Renal cortex interstitium (tissue), 11 donors: ENCODE data around the gene PLVAP. TPM values are rescaled to one million over a fixed set of nuclear protein-coding genes. Genes with fewer than 3 reads are reported as not detected.

ENCODE experiments used
- DNase-seq, 11 donors: peaks; one replicate each; pipeline ENCODE4 v3.0.0-alpha.2; 2013; ENCODE audit warnings: low read depth in 9 of 11, low spot score in 4 of 11; ENCODE audit errors: extremely low read depth in 1 of 11
- polyA plus RNA-seq, 3 donors: library from polyadenylated mRNA; unstranded; fragments of 120-200 nt; gene quantifications; one replicate each; pipeline ENCODE4 v1.2.1, GENCODE V29; 2013; ENCODE audit not compliant: insufficient read length in 3 of 3

Gene PLVAP
- polyA plus RNA-seq, 3 donors = 142 to 223 (median 176) TPM

GRCh38 chr19:17340871-17341357, 36.2 kb downstream of the PLVAP start:
- no peak for DNase-seq

DNA sequence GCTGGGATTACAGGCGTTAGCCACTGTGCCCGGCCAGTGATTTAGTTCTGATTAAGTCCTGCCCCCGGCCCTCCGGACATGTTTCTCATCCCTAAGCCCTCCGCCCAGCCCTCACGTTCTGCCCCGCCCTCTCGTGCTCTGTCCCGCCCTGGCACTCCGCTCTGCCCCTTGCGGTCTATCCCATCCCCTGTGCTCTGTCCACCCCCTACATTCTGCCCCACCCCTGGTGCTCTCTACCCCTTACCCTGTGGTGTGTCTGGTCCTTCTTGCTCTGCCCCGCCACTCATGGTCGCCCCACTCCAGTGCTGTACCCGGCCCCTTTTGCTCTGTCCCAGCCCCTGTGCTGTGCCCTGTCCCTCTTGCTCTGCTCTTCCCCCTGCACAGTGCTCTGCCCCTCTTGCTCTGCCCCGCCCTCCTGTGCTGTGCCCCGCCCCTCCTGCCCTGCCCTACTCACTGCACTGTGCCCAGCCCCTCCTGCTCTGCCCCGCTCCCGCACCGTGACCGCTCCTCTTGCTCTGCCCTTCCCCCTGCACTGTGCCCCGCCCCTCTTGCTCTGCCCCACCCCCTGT, 36.8 kb downstream of the PLVAP start:
- no peak for DNase-seq

GRCh38 chr19:17339088-17339741, 37.9 kb downstream of the PLVAP start:
- no peak for DNase-seq

DNA sequence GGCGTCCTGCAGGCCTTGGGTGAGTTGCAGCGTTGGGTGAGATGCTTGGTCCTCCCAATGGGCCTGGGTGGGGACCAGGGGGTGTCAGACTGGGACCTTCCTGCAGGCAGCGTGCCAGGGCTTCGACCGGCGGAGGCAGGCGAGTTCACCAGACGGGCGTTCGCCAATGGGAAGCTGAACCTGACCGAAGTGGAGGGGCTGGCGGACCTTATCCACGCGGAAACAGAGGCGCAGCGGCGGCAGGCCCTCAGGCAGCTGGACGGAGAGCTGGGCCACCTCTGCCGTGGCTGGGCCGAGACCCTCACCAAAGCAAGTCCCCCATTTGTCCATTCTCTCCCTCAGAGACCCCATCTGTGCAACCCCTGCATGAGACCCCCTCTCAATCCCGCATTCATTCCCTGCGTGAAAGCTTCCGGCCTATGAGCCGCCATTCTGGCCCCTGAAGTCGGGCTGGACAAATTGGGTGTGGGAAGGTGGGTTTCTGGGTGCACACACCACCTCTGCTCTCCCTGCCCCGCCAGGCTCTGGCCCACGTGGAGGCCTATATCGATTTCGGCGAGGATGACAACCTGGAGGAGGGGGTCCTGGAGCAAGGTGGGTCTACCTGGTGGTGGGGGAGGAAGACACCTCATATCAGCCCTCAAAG, 38.6 kb downstream of the PLVAP start:
- DNase-seq = no peak

DNA sequence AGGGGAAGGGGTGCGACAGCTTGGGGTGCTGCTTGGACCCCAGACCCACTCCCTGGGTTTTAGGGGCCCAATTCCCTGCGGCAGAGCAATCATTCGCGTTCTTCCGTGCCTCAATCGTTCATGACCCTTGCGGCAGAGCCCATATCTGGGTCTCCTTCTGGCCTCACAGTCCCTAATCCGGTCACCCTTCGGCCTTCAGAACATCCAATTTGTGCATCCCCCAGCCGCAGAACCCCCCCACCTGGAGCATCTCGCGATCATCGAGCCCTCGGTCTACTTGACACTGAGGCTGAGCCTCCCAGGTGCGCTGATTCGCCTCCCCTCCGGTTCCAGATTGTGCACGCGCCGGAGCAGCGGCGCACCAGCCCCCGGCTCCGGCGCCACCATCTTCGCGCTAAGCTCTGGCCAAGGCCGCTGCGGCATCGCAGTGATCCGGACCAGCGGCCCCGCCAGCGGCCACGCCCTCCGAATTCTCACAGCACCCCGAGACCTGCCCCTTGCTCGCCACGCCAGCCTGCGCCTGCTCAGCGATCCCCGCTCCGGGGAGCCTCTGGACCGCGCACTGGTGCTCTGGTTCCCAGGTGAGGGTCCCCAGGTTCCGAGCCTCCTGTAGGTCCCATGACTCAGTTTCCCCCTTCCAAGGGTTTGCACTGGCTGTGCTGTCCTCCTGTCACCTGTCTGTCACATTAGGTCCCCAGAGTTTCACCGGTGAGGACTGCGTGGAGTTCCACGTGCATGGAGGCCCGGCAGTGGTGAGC, 39.3 kb downstream of the PLVAP start:
- DNase-seq = no peak

DNA sequence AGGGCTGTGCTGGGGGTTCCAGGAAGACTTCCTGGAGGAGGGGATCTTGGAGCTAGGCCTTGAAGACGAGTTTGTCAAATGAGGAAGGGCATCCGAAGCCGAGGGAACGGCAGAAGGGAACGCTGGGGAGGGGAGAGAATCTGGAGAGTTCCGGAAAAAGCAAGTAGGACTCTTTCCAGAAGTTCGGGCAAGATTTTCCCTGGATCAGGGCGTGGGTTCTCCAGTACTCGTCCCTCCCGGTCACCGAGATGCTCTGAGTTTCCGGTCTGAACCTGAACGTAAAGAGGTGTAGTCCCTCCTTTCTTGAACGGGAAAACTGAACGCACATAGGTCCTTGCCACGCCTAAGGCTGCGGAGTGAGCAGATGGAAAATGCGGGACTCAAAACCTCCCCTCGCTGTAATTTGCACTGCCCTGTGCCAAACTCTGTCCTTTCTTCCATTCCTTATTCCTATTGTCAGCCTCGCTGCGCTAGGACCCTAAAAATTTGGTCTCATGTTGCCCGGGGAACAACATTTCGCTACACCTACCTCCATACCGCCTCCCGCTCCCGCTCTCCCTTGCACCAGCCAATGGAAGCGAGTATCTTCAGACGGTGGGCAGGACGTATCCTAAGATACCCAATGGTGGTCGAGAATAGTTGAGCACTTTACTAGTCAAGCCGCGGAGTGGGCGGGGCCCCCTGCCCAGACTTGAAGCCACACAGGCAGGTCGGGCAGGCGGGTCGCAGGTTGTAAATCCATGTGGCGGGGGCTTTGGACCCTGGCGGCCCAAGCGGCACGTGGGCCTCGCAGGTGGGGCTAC, 40.1 kb downstream of the PLVAP start, which contains the start of gene GTPBP3:
TSS of gene GTPBP3 (plus strand) at position 682 of the 803 bp plus-strand sequence. CDS start at position 741, 59 bp downstream.
- peak; percentile 91 to 98 (median 95) for DNase-seq

GRCh38 chr19:17335575-17335974, 41.6 kb downstream of the PLVAP start:
- DNase-seq = no peak

DNA sequence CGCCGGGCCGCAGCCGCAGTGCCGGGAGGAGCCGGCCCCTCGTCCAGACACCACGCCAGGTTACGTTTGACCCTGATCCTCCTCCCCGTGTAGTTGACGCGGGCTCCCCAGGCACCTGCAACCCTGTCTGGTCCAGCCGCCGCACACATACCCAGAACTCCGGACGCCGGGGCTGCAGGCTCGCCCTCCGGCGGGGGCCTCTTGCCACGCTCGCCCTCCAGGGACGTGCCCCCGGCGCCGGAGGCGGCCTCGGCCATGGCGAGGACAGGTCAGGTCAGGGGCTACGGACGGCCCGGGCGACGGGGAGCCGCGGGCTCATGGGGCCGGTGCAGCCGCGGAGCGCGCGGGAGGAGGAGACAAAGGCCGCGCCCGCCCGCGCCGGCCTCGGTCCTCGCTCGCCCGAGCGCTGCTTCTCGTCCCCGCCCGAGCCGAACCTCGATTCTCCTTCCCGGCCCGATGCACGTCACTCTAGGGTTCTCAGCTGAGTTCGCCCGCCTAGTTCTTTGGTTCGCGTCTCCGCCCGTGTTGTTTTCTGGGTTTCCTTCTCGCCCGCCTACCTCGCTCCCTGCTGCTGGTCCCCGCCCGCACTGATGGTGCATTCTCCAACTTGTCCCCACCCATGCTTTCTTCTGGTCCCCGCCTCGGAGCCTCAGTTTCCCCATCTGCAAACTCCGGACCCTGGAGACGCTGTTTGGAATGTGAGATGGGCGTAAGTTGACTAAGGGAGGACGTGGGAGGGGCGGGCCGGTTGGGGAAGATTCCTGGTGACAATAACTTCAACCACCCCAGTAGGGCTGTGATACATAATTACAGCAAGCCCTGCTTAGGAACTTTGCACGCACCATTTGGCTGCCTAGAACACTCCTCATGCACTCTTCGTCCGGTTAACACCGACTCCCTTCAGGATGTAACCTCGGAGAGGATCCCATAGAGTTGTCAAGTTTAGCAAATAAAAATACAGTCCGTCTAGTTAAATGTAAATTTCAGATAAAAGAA, 42.4 kb downstream of the PLVAP start, which contains the start of gene ANO8:
TSS of gene ANO8 (minus strand) at position 442 of the 996 bp plus-strand sequence. CDS start at position 257, 185 bp downstream.
- peak; percentile 87 to 98 (median 95) for DNase-seq

- no peak for DNase-seq
These were observed 43.3 kb downstream of the PLVAP start for GRCh38 chr19:17333611-17334413.

DNA sequence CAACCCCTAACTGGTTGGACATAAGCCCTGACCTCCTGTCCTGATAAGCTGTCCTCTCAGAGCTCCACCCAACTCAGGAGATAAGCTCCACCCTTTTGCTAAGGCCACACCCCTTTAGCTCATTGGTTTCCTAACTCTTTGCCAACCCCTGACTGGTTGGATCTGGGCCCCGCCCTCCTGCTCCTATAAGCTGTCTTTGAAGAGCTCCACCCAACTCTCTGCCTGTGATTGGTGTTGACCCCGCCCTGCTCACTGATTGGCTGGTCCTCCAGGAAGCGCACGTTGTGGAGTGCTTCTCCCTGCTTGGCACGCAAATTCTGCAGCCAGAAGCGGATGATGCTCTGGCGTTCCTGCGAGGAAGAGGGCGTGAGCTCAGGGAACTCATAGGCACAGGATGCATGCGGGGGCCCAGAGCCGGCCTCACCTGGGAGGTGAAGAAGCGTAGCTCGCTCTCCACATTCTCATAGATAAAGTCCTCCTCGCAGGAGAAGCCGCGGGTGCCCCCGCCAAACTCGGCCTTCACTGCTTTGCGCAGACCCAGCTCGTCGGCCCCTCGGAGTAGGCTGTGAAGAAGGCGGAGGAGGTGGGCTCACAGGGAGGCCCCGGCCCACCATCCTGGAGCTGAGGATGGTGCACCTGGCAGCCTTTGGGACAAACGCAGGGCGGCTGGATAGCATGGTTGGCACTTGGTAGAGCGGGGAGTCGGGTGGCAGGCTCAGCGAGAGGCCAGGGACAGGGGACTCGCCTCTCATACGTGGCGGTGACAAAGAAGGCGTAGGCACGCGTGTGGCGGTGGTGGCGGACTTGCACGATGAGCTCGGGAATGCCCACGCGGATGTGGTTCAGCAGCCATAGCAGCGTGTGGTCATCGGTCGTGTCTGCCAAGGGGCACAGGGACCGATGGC, 44.2 kb downstream of the PLVAP start:
- no peak for DNase-seq

- no peak for DNase-seq
These were observed 44.8 kb downstream of the PLVAP start for GRCh38 chr19:17332360-17332676.

- no peak for DNase-seq
These were observed 46.0 kb downstream of the PLVAP start for GRCh38 chr19:17331045-17331558.

DNA sequence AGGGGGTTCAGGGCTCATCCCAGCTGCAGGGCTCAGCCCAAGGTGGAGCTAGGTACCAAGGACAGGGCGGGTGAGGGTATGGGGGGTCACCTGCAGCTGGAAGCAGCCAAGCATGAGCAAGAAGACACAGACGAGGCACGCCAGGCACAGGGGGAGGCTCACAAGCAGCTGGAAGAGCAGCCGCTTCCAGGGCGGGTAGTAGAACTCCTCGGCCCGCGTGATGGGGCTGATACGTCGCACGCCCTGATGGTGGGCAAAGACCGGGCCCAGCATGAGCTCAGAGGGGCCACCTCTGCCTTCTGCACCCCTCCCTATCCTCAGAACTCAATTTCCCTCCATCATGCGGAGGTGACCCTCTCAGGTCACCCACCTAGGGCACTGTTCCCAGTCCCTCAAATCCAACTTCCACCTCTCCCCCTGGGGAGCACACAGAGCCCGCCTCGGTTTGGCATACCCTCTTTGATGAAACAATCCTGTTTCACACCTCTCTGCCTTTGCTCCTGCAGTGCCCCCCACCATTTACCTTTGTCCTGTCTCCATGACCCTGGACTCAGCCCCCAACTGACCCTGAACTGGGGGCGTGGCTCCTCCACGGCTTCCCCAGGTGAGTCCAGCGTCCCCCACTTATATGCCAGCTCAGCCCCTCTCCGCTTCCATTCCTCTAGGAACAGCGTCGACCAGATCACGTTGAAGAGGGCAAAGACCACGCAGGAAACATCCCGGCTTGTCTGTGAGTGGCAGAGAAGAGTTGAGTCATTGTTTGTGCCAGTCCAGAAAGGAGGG, 46.7 kb downstream of the PLVAP start:
- no peak for DNase-seq

DNA sequence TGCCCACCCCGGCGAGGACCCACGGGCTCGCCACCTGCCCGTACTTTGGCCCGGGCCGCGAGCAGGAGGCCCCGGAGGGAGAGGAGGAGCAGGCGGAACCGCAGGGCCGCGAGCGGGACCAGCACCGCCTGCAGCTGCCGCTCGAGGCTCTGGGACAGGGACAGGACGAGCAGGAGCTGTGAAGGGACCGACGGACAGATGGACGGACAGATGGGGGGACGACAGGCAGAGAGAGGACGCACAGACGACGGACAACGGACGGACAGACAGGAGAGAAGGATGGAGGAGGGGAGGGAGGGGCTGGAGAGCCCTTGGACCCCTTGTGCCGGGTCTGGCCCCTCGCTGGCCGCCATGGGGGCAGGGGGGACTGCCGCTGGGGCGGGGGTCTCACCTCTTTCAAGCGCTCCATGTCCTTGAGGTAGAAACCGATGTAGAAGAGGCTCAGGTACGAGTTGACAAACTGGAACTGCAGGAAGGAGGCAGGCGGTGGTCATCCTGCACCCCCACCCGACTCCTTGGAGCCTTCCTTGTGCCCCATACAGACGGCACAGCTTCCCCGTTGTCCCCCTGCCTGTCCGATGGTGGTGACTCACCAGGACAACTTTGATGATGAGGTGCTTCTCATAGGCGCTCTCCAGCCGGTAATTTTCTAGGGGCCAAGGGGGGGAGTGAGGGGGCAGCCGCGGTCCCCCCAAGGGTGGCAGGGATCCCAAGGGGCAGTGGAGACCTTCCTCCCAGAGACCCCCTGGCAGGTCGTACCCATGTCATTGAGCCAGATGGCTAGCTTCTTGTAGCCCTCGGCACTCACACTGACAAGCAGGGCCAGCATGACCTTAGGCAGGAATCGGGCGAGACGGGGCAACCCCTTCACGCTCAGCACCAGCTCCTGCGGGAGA, 47.5 kb downstream of the PLVAP start:
- DNase-seq = no peak
